GM21390 (cell line): ENCODE results near the gene PBX2.
"Not testable (repeated sequence)": the region's sequence is repeated elsewhere in the genome, so short reads cannot be mapped to it uniquely, and the experiment has no call there.

Experiments used
- ATAC-seq: cut with Tn5 transposase; IDR thresholded peaks from one replicate; pipeline ENCODE4 v1.9.1; 2021; ENCODE audit not compliant: unreplicated experiment

PBX2 gene

GRCh38 chr6:32190054-32190851 lies at the start of gene PBX2:
TSS of gene PBX2 (minus strand) at chr6:32190202. CDS start at chr6:32189915, 287 bp downstream.
- peak; percentile 53 for ATAC-seq

GRCh38 chr6:32239462-32239861 lies 49.5 kb upstream of the PBX2 start:
- no peak for ATAC-seq

GRCh38 chr6:32234934-32235333 lies 44.9 kb upstream of the PBX2 start:
- no peak for ATAC-seq

- no peak for ATAC-seq
These were observed 36.4 kb upstream of the PBX2 start for GRCh38 chr6:32226434-32226833.

- no peak for ATAC-seq
These were observed 34.7 kb upstream of the PBX2 start for GRCh38 chr6:32224696-32225095.

GRCh38 chr6:32223258-32224235 lies 33.5 kb upstream of the PBX2 start, which contains the start of gene NOTCH4:
TSS of gene NOTCH4 (minus strand) at chr6:32224067. CDS start at chr6:32223928, 139 bp downstream.
- no peak for ATAC-seq

- no peak for ATAC-seq
These were observed 32.6 kb upstream of the PBX2 start for GRCh38 chr6:32222333-32223230.

GRCh38 chr6:32220021-32220420 lies 30.0 kb upstream of the PBX2 start:
- ATAC-seq, result no peak

- ATAC-seq, result no peak
These were observed 28.2 kb upstream of the PBX2 start for GRCh38 chr6:32218167-32218566.

GRCh38 chr6:32216998-32217397 lies 27.0 kb upstream of the PBX2 start:
- no peak for ATAC-seq

GRCh38 chr6:32216285-32216684 lies 26.3 kb upstream of the PBX2 start:
- no peak for ATAC-seq

- ATAC-seq, result no peak
These were observed 25.6 kb upstream of the PBX2 start for GRCh38 chr6:32215617-32216016.

GRCh38 chr6:32214126-32214525 lies 24.1 kb upstream of the PBX2 start:
- no peak for ATAC-seq

- ATAC-seq, result no peak
These were observed 23.6 kb upstream of the PBX2 start for GRCh38 chr6:32213649-32214048.

GRCh38 chr6:32212076-32212760 lies 22.2 kb upstream of the PBX2 start:
- ATAC-seq, result no peak

GRCh38 chr6:32211432-32211831 lies 21.4 kb upstream of the PBX2 start:
- ATAC-seq, result not testable (repeated sequence)

GRCh38 chr6:32210191-32210601 lies 20.2 kb upstream of the PBX2 start:
- ATAC-seq, result no peak

- no peak for ATAC-seq
These were observed 19.0 kb upstream of the PBX2 start for GRCh38 chr6:32208996-32209395.

- ATAC-seq, result no peak
These were observed 14.3 kb upstream of the PBX2 start for GRCh38 chr6:32204268-32204715.
